KOPT-K1 (cell line): ENCODE measurements around the gene CFAP157.

Experiments
- H3K27ac ChIP-seq: fragments of 200-600 bp; sonication (generic); 2 replicates; pipeline ENCODE4 v1.5.1; 2016; ENCODE audit warnings: antibody characterized with exemption, mild to moderate bottlenecking, low read depth, low read length; ENCODE audit not compliant: poor library complexity, severe bottlenecking
- H3K36me3 ChIP-seq: fragments of 200-600 bp; sonication (generic); 2 replicates; pipeline ENCODE4 v1.5.1; 2017; ENCODE audit warnings: antibody characterized with exemption, mild to moderate bottlenecking, low read length, moderate library complexity; ENCODE audit not compliant: insufficient read depth
- H3K9me3 ChIP-seq: fragments of 200-600 bp; sonication (generic); 2 replicates; pipeline ENCODE4 v1.5.1; 2017; ENCODE audit warnings: antibody characterized with exemption, low read length, mild to moderate bottlenecking; ENCODE audit not compliant: insufficient read depth, poor library complexity, severe bottlenecking

Gene CFAP157

GRCh38 chr9:127706836-127707241, at the start of gene CFAP157:
Gene CFAP157 (plus strand): TSS chr9:127706988. CDS start chr9:127707032, 44 bp downstream.
- H3K36me3 ChIP-seq = no peaks in the 10 kb centered on the region
- H3K9me3 ChIP-seq = no peaks in the 10 kb centered on the region
- no peak within 1 kb of the TSS for H3K27ac ChIP-seq

- no peaks in the 10 kb centered on the region for H3K9me3 ChIP-seq
- no peaks in the 10 kb centered on the region for H3K36me3 ChIP-seq
- H3K27ac ChIP-seq = no peak overlapping the region
Measured at GRCh38 chr9:127658428-127658827, 48.4 kb upstream of the CFAP157 start.

GRCh38 chr9:127660886-127661741, 45.7 kb upstream of the CFAP157 start:
- Histone ChIP-seq H3K27ac (no peak overlapping the region), H3K9me3 (no peaks in the 10 kb centered on the region), H3K36me3 (no peaks in the 10 kb centered on the region)

GRCh38 chr9:127662617-127663016, 44.2 kb upstream of the CFAP157 start:
- Histone ChIP-seq H3K36me3 (no peaks in the 10 kb centered on the region), H3K27ac (no peak overlapping the region), H3K9me3 (no peaks in the 10 kb centered on the region)

- Histone ChIP-seq H3K9me3 (no peaks in the 10 kb centered on the region), H3K27ac (no peak overlapping the region), H3K36me3 (no peaks in the 10 kb centered on the region)
Measured at GRCh38 chr9:127664324-127664677, 42.5 kb upstream of the CFAP157 start.

DNA sequence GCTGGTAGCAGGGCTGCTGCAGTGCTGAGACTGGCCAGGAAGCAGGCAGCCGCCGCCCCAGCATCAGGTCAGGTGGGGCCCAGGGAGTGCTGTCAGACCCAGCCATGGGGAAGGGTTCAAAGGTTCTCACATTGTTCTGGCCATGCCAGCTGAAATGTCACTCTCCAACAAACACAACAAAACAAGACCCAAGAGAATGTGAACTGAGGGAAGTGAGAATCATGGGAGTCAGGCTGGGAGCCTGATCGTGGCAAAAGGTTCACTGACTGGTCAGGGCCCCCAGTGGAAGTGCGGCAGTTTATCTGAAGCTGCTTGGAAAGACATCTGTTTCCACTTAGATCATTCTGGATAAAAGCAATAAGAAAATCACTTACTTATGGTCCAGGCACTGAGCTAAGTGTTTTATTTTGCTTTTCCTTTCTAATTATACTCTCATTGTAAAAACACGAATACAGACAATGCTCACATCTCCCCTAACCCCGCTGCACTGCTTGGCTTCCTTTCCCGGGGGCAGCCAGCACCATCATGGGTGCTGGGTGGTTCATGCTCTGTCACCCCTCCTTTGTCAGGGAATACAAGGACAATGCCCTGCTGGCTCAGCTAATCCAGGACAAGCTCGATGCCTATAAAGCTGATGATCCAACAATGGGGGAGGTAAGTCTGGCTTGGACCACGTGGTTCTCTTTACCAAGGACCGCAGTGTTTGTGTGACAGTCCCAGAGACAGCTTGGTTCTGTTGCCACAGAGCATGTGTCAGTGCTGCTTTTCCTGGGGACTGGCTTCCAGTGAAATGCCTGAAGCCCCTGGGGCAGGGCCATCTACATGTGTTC, 41.9 kb upstream of the CFAP157 start:
- Histone ChIP-seq H3K27ac (no peak overlapping the region), H3K36me3 (no peaks in the 10 kb centered on the region), H3K9me3 (no peaks in the 10 kb centered on the region)

- no peak overlapping the region for H3K27ac ChIP-seq
- H3K36me3 ChIP-seq = no peaks in the 10 kb centered on the region; the same call in 1 of the 2 replicates
- H3K9me3 ChIP-seq = no peaks in the 10 kb centered on the region
Measured at GRCh38 chr9:127667127-127667844, 39.5 kb upstream of the CFAP157 start.

GRCh38 chr9:127667906-127668305, 38.9 kb upstream of the CFAP157 start:
- H3K36me3 ChIP-seq = no peaks in the 10 kb centered on the region; the same call in 1 of the 2 replicates
- H3K9me3 ChIP-seq = no peaks in the 10 kb centered on the region
- H3K27ac ChIP-seq = no peak overlapping the region

GRCh38 chr9:127673234-127673633, 33.6 kb upstream of the CFAP157 start:
- Histone ChIP-seq H3K9me3 (no peaks in the 10 kb centered on the region), H3K36me3 (no peaks in the 10 kb centered on the region; the same call in 1 of the 2 replicates), H3K27ac (no peak overlapping the region)

DNA sequence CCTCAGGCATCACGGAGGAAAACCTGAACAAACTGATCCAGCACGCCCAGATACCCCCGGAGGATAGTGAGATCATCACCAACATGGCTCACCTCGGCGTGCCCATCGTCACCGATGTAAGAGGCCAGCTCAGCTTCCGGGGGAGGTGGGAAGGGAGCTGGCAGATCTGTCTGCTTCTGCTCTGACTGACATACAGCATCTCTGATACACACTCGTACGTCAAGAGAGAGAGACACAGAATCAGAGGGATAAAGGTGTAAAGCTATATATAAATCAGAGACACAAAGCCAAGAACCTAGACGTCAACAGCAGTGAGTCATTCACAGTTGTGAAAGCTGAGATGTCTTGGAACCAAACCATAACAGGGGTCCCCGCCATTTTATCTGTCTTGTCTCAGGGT, 30.1 kb upstream of the CFAP157 start:
- Histone ChIP-seq H3K27ac (no peak overlapping the region), H3K9me3 (no peaks in the 10 kb centered on the region), H3K36me3 (no peaks in the 10 kb centered on the region; the same call in 1 of the 2 replicates)

GRCh38 chr9:127679506-127679905, 27.3 kb upstream of the CFAP157 start:
- no peak overlapping the region for H3K27ac ChIP-seq
- no peaks in the 10 kb centered on the region for H3K9me3 ChIP-seq
- no peaks in the 10 kb centered on the region for H3K36me3 ChIP-seq

DNA sequence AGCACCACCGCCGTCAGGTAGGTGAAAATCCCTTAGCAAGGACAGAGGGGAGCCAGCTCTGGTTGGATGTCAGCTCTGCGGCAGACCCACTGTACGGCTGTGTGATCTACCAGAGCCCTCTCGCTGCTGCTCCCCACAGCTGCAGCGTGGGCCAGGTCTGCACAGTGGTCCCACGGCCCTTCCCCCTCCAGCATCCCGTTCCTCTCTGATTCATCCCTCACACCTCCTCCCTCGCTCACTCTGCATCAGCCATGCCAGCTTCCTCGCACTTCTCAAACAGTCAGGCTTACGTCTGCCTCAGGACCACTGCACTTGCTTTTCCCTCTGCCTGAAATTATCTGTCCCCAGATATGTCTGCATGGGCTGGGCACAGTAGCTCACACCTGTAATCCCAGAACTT, 26.6 kb upstream of the CFAP157 start:
- H3K27ac ChIP-seq = no peak overlapping the region
- H3K36me3 ChIP-seq = no peaks in the 10 kb centered on the region
- H3K9me3 ChIP-seq = no peaks in the 10 kb centered on the region

DNA sequence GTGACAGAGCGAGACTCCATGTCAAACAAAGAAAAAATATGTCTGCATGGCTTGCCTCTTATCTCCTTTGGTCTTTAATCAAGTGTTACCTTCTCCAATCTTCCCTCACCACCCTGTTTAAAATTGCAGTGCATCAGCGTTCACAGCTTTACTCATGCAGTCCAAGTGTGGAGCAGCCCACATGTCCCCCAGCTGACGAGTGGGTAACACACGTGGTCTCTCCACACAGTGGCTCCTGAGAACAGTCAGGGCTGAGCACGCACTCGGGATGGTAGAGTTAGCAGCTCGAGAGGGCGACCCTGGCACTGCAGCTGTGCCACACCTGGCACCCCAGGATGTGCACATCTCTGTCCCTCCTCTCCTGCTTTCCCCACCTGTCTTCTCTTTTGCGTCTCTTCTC, 25.9 kb upstream of the CFAP157 start:
- no peak overlapping the region for H3K27ac ChIP-seq
- no peaks in the 10 kb centered on the region for H3K36me3 ChIP-seq

DNA sequence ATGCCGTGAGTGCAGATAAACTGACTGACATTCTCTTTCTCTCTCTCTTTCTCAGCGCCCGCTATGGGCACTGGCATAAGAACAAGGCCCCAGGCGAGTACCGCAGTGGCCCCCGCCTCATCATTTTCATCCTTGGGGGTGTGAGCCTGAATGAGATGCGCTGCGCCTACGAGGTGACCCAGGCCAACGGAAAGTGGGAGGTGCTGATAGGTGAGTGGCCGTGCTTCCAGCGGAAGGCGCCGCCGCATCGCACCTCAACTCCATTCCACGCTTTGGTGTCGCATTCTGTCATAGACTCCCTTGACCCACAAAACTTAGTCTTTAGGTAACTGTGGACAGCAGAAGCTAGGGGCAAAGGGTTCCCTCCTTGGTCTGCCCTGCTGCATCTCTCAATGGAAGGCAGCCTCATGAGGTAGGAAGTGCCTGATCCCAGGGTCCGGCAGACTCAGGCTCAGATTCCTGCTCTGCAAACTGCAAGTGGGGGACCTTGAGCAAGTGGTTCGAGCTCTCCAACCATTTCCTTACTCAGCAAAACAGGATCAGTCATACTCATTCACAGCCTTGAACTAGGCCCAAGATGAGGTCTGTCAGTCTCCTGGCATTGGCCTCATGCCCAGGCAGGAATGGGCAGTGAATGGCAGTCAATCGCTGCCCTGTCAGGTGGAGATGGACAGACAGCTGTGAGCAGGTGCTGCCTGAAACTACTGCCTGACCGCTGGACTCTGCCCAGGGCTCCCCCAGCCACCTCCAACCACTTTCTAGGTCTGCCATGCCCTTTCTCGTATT, 24.2 kb upstream of the CFAP157 start:
- Histone ChIP-seq H3K9me3 (no peaks in the 10 kb centered on the region), H3K36me3 (no peaks in the 10 kb centered on the region), H3K27ac (no peak overlapping the region)

More for the DNA sequence above, 25.9 kb upstream of the CFAP157 start:
- no peaks in the 10 kb centered on the region for H3K9me3 ChIP-seq
